Smooth muscle cell of the brain vasculature (primary cell): ENCODE data around the gene ZNF467.

Experiments used
- DNase-seq: peaks from one replicate; pipeline ENCODE4 v3.0.0-alpha.2; 2012; ENCODE audit warnings: low read depth, low spot score

Gene ZNF467

GRCh38 chr7:149751043-149751775 lies 22.2 kb downstream of the ZNF467 start:
- no peak for DNase-seq

GRCh38 chr7:149750122-149750845 lies 23.1 kb downstream of the ZNF467 start:
- no peak for DNase-seq

GRCh38 chr7:149748076-149748874 lies 25.1 kb downstream of the ZNF467 start:
- DNase-seq = no peak

GRCh38 chr7:149743476-149744255 lies 29.7 kb downstream of the ZNF467 start:
- DNase-seq = no peak

GRCh38 chr7:149742075-149742701 lies 31.2 kb downstream of the ZNF467 start:
- peak; percentile 17 for DNase-seq

- no peak for DNase-seq
Measured at GRCh38 chr7:149741629-149742028, 31.8 kb downstream of the ZNF467 start.

GRCh38 chr7:149736478-149737360 lies 36.7 kb downstream of the ZNF467 start:
- no peak for DNase-seq

- DNase-seq = no peak
Measured at GRCh38 chr7:149735779-149736477, 37.5 kb downstream of the ZNF467 start.

GRCh38 chr7:149735181-149735602 lies 38.2 kb downstream of the ZNF467 start:
- no peak for DNase-seq

- no peak for DNase-seq
Measured at GRCh38 chr7:149734791-149735075, 38.7 kb downstream of the ZNF467 start.

GRCh38 chr7:149733924-149734790 lies 39.2 kb downstream of the ZNF467 start:
- no peak for DNase-seq

GRCh38 chr7:149733131-149733923 lies 40.1 kb downstream of the ZNF467 start:
- no peak for DNase-seq

- no peak for DNase-seq
Measured at GRCh38 chr7:149732611-149733010, 40.8 kb downstream of the ZNF467 start.

- DNase-seq = no peak
Measured at GRCh38 chr7:149732111-149732561, 41.3 kb downstream of the ZNF467 start.

- DNase-seq = no peak
Measured at GRCh38 chr7:149731207-149731955, 42.0 kb downstream of the ZNF467 start.

- DNase-seq = no peak
Measured at GRCh38 chr7:149729983-149730801, 43.2 kb downstream of the ZNF467 start.
